Vagina (tissue), 2 donors: ENCODE measurements around the gene RALGAPA2.

Experiments used
- CTCF ChIP-seq, 3 experiments: fragments of 450-650 bp in 2 of 3; fragments of 200-600 bp in 1 of 3; sonication (generic) in 1 of 3; IDR thresholded peaks; one replicate each; pipeline ENCODE4 v1.5.1; 2017 to 2019; ENCODE audit warnings: antibody characterized with exemption in 3 of 3, mild to moderate bottlenecking in 2 of 3, moderate library complexity in 2 of 3
- POLR2A ChIP-seq, 2 donors: fragments of 450-650 bp; IDR thresholded peaks; one replicate each; pipeline ENCODE4 v1.6.1; 2017; ENCODE audit warnings: antibody characterized with exemption in 2 of 2, mild to moderate bottlenecking in 2 of 2, moderate library complexity in 2 of 2
- POLR2AphosphoS5 ChIP-seq, 2 donors: sonication (generic); formaldehyde crosslinking; IDR thresholded peaks; one replicate each; pipeline ENCODE4 v1.9.0; 2017; ENCODE audit warnings: antibody characterized with exemption in 2 of 2, mild to moderate bottlenecking in 2 of 2, low read depth in 1 of 2; ENCODE audit not compliant: insufficient read depth in 1 of 2

- TF ChIP-seq CTCF (IDR thresholded peaks at IDR 0.05) (no peak), POLR2A (IDR thresholded peaks at IDR 0.05) (no peak), POLR2AphosphoS5 (IDR thresholded peaks at IDR 0.05; ENCODE audit: insufficient read depth in 1 of 2, low read depth in 1 of 2) (no peak)
These were observed 284.4 kb downstream of the RALGAPA2 start for GRCh38 chr20:20428067-20428466.
